Stimulated activated CD4-positive, alpha-beta T cell treated with anti-CD3 and anti-CD28 coated beads, Interleukin-15, amount 100 ng/mL, for 24 hours (primary cell): ENCODE results near the gene CTBP2.
"Not testable (repeated sequence)": the region's sequence is repeated elsewhere in the genome, so short reads cannot be mapped to it uniquely, and the experiment has no call there.

Source experiments
- DNase-seq: peaks from one replicate; pipeline ENCODE4 v3.0.0-alpha.2; 2020

CTBP2 gene

GRCh38 chr10:125156739-125157480, 3.5 kb downstream of the CTBP2 start:
- no peak for DNase-seq

GRCh38 chr10:125156196-125156595, 4.2 kb downstream of the CTBP2 start:
- no peak for DNase-seq

GRCh38 chr10:125155101-125155500, 5.3 kb downstream of the CTBP2 start:
- no peak for DNase-seq

GRCh38 chr10:125154529-125154928, 5.8 kb downstream of the CTBP2 start:
- DNase-seq = no peak

GRCh38 chr10:125153703-125154490, 6.5 kb downstream of the CTBP2 start:
- no peak for DNase-seq

GRCh38 chr10:125152450-125153368, 7.7 kb downstream of the CTBP2 start:
- no peak for DNase-seq

- DNase-seq = no peak
These were observed 8.6 kb downstream of the CTBP2 start for GRCh38 chr10:125151553-125152449.

GRCh38 chr10:125151170-125151552, 9.2 kb downstream of the CTBP2 start:
- DNase-seq = no peak

- not testable (repeated sequence) for DNase-seq
These were observed 9.8 kb downstream of the CTBP2 start for GRCh38 chr10:125150376-125151083.

- DNase-seq = no peak
These were observed 10.7 kb downstream of the CTBP2 start for GRCh38 chr10:125149680-125150047.

GRCh38 chr10:125149036-125149679, 11.2 kb downstream of the CTBP2 start:
- DNase-seq = no peak

- DNase-seq = no peak
These were observed 11.8 kb downstream of the CTBP2 start for GRCh38 chr10:125148528-125148927.

- DNase-seq = no peak
These were observed 12.4 kb downstream of the CTBP2 start for GRCh38 chr10:125147971-125148439.

- no peak for DNase-seq
These were observed 13.4 kb downstream of the CTBP2 start for GRCh38 chr10:125146791-125147579.

- DNase-seq = no peak
These were observed 14.7 kb downstream of the CTBP2 start for GRCh38 chr10:125145636-125146035.

GRCh38 chr10:125144693-125145623, 15.4 kb downstream of the CTBP2 start:
- DNase-seq = peak; percentile 29

- DNase-seq = no peak
These were observed 16.2 kb downstream of the CTBP2 start for GRCh38 chr10:125144206-125144605.

GRCh38 chr10:125142946-125143345, 17.4 kb downstream of the CTBP2 start:
- DNase-seq = no peak
